HEK293 (cell line): Measurements from ENCODE around the gene CCL16.

ENCODE experiments used
- AEBP2 ChIP-seq: fragments of 450-650 bp; formaldehyde crosslinking; IDR thresholded peaks from 2 replicates; pipeline ENCODE4 v1.5.1; 2016; ENCODE audit warnings: missing biosample characterization, missing genetic modification characterization, borderline replicate concordance
- CTCF ChIP-seq: fragments of 450-650 bp; formaldehyde crosslinking; IDR thresholded peaks from 2 replicates; pipeline ENCODE4 v1.5.1; 2016; ENCODE audit warnings: missing biosample characterization, missing genetic modification characterization
- PRDM1 ChIP-seq: fragments of 450-650 bp; formaldehyde crosslinking; IDR thresholded peaks from 2 replicates; pipeline ENCODE4; 2016; ENCODE audit warnings: missing biosample characterization, missing genetic modification characterization
- REST ChIP-seq: fragments of 450-650 bp; formaldehyde crosslinking; IDR thresholded peaks from 2 replicates; pipeline ENCODE4 v1.5.1; 2016; ENCODE audit warnings: missing biosample characterization, missing genetic modification characterization
- ZBTB8A ChIP-seq: fragments of 450-650 bp; formaldehyde crosslinking; IDR thresholded peaks from 2 replicates; pipeline ENCODE4 v1.5.1; 2016; ENCODE audit warnings: missing biosample characterization, missing genetic modification characterization
- ZNF138 ChIP-seq: fragments of 450-650 bp; formaldehyde crosslinking; IDR thresholded peaks from 2 replicates; pipeline ENCODE4 v1.5.1; 2016; ENCODE audit warnings: missing biosample characterization, missing genetic modification characterization, borderline replicate concordance
- ZNF184 ChIP-seq: fragments of 450-650 bp; IDR thresholded peaks from 2 replicates; pipeline ENCODE4 v1.5.1; 2018; ENCODE audit warnings: missing biosample characterization, mild to moderate bottlenecking, missing genetic modification characterization
- ZNF514 ChIP-seq: fragments of 450-650 bp; formaldehyde crosslinking; IDR thresholded peaks from 2 replicates; pipeline ENCODE4 v1.5.1; 2016; ENCODE audit warnings: missing biosample characterization, missing genetic modification characterization
- ZNF521 ChIP-seq: fragments of 450-650 bp; formaldehyde crosslinking; IDR thresholded peaks from 2 replicates; pipeline ENCODE4 v1.5.1; 2017; ENCODE audit warnings: missing biosample characterization, mild to moderate bottlenecking, missing genetic modification characterization
- ZNF664 ChIP-seq: fragments of 450-650 bp; formaldehyde crosslinking; IDR thresholded peaks from 2 replicates; pipeline ENCODE4 v1.5.1; 2016; ENCODE audit warnings: missing biosample characterization, missing genetic modification characterization

GRCh38 chr17:35998018-35998545, 16.8 kb upstream of the CCL16 start:
- TF ChIP-seq ZNF138, result no peak
- TF ChIP-seq ZNF521, result no peak
- no peak for TF ChIP-seq ZNF184
- TF ChIP-seq ZNF664 (tag by site-specific recombination), result no peak
- TF ChIP-seq ZNF514 (tag by site-specific recombination), result no peak
- no peak for TF ChIP-seq AEBP2 (tag by site-specific recombination)
- TF ChIP-seq REST, result no peak
- TF ChIP-seq ZBTB8A (tag by site-specific recombination), result no peak
- no peak for TF ChIP-seq CTCF (tag by site-specific recombination)
- TF ChIP-seq PRDM1 (tag by site-specific recombination), result no peak
